ENCODE measurements around the gene MYO18A. TPM values are rescaled to one million over a fixed set of nuclear protein-coding genes. Genes with fewer than 3 reads are reported as not detected.

MYO18A gene
- total RNA-seq, 1 donor from 2014 or later: 48.2 TPM

DNA sequence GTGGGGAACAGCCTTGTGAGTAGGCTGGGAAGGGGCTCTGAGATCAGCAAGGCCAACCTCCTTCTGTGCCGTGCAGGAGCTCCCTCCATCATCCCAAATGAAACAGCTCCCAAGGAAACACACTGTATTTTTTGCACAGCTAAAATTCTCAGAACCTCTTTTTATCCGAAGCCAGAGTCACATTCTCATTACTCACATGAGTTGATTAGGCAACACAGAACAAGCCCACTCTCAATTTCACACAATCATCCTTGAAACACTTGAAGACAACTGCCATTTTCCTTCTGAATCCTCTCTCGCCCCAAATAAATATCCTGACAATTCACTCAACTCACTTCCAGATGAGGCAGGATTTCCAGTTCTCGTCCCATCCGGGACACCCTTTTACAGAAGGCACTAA is 66.1 kb downstream of the MYO18A start:
- DNase-seq (ENCODE audit: low read depth, low spot score): no peak
- H3K27me3 Mint-ChIP-seq (ENCODE audit: low read depth): no peaks in the 10 kb centered on the region
- no peak overlapping the region for H3K27ac Mint-ChIP-seq (ENCODE audit: unreplicated experiment)
- no peaks in the 10 kb centered on the region for H3K9me3 Mint-ChIP-seq
- H3K36me3 Mint-ChIP-seq (ENCODE audit: low read depth): no peaks in the 10 kb centered on the region
- peaks cover 10% of the 10 kb centered on the region for H3K4me1 Mint-ChIP-seq
- TF ChIP-seq CTCF (conservative IDR thresholded peaks at IDR 0.05): no peak
- no peak overlapping the region for H3K4me3 Mint-ChIP-seq

DNA sequence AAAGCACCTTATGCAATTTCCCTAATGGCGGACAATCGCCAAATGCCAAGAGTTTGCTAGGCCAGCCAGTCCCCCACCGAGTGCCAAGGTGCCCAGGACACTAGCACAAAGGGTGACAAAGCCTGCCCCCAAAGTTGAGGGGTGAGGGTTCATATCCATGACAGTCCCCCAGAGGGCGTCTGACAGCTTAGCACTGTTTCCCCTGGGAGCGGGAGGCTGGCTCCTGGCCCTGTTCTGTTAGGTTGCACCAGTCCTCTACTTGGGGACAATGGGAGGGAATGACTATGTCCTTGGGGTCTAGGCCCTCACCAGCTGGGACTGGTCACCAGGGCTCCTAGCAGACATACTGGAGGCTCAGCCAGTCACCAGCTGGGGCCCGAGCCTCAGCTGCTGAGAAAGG is 66.9 kb downstream of the MYO18A start:
- Mint-ChIP-seq H3K9me3 (no peaks in the 10 kb centered on the region), H3K4me1 (peaks cover 16% of the 10 kb centered on the region), H3K27me3 (ENCODE audit: low read depth) (no peaks in the 10 kb centered on the region), H3K4me3 (no peak overlapping the region), H3K27ac (ENCODE audit: unreplicated experiment) (no peak overlapping the region), H3K36me3 (ENCODE audit: low read depth) (no peaks in the 10 kb centered on the region)
- DNase-seq (ENCODE audit: low read depth, low spot score): no peak
- no peak for TF ChIP-seq CTCF (conservative IDR thresholded peaks at IDR 0.05)

GRCh38 chr17:29112771-29113295 is 67.4 kb downstream of the MYO18A start:
- Mint-ChIP-seq H3K36me3 (ENCODE audit: low read depth) (no peaks in the 10 kb centered on the region), H3K4me1 (peaks cover 19% of the 10 kb centered on the region), H3K27ac (ENCODE audit: unreplicated experiment) (no peak overlapping the region), H3K4me3 (no peak overlapping the region), H3K9me3 (no peaks in the 10 kb centered on the region), H3K27me3 (ENCODE audit: low read depth) (no peaks in the 10 kb centered on the region)
- no peak for DNase-seq (ENCODE audit: low read depth, low spot score)
- no peak for TF ChIP-seq CTCF (conservative IDR thresholded peaks at IDR 0.05)

GRCh38 chr17:29111816-29112499 is 68.2 kb downstream of the MYO18A start:
- Mint-ChIP-seq H3K4me1 (peaks cover 17% of the 10 kb centered on the region), H3K4me3 (no peak overlapping the region), H3K27me3 (ENCODE audit: low read depth) (no peaks in the 10 kb centered on the region), H3K27ac (ENCODE audit: unreplicated experiment) (no peak overlapping the region), H3K36me3 (ENCODE audit: low read depth) (no peaks in the 10 kb centered on the region), H3K9me3 (no peaks in the 10 kb centered on the region)
- TF ChIP-seq CTCF (conservative IDR thresholded peaks at IDR 0.05): peak; percentile 95
- DNase-seq (ENCODE audit: low read depth, low spot score): peak; percentile 88

DNA sequence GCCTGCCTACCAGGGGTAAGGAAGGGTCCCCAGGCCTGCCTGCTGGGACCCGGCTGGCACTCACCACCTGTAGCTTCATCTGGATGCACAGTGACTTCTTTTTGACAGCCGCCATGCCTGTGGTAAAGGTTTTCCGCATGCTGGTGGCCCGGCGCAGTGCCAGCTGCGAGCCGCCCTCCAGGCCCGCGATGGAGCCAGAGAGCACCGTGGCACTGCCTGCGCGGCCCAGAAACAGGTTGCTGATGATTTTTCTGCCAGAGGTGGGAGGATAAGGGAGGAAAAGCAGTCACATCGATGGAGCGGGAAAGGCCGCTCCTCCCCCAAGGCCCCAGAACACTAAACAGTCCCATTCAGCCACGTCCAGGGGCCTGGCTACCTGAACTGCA is 69.8 kb downstream of the MYO18A start:
- DNase-seq (ENCODE audit: low read depth, low spot score): no peak
- Mint-ChIP-seq H3K36me3 (ENCODE audit: low read depth) (peaks cover 5% of the 10 kb centered on the region), H3K4me3 (no peak overlapping the region), H3K9me3 (no peaks in the 10 kb centered on the region), H3K27ac (ENCODE audit: unreplicated experiment) (peak overlapping the region; percentile 43), H3K27me3 (ENCODE audit: low read depth) (no peaks in the 10 kb centered on the region), H3K4me1 (peaks cover 15% of the 10 kb centered on the region)
- no peak for TF ChIP-seq CTCF (conservative IDR thresholded peaks at IDR 0.05)
